IMR-90 (cell line): ENCODE results near the gene FMO4. TPM values are rescaled to one million over a fixed set of nuclear protein-coding genes. Genes with fewer than 3 reads are reported as not detected.
A peak's percentile ranks its signal among the peaks of the same experiment; 100 is the strongest.

Experiments
- ATAC-seq: fragments of 200-7000 bp; cut with Tn5 transposase; 2 replicates; pipeline ENCODE4 v1.9.1; 2020; ENCODE audit warnings: low read depth, mild to moderate bottlenecking, moderate library complexity
- BruUV-seq: library from RNA; stranded (reverse); fragments of 400-500 nt; replicated peaks from 2 replicates; lab custom pipeline; 2021; lab: Mats Ljungman, UMichigan
- CTCF ChIA-PET: fragments of 300-600 bp; formaldehyde crosslinking; extraction: SDS; loops from one replicate; lab custom pipeline; 2021; ENCODE audit warnings: antibody characterized with exemption; lab: Yijun Ruan, JAX
- POLR2A ChIA-PET: fragments of 300-600 bp; sonication (Branson Sonifier 250); formaldehyde crosslinking; loops from one replicate; lab custom pipeline; 2022; ENCODE audit warnings: antibody characterized with exemption; ENCODE audit not compliant: unreplicated experiment; lab: Charles Lee
- DNase-seq: peaks from one replicate; pipeline ENCODE4 v3.0.0; 2013
- H2AFZ ChIP-seq: replicated peaks from 2 replicates; pipeline ENCODE3; 2013; ENCODE audit warnings: low read length, mild to moderate bottlenecking; ENCODE audit not compliant: poor library complexity
- H2AK5ac ChIP-seq: 2 replicates; pipeline ENCODE4 v1.6.1; 2013; ENCODE audit warnings: low read depth, low read length, inconsistent platforms
- H2AK9ac ChIP-seq: replicated peaks from 2 replicates; pipeline ENCODE3; 2013; ENCODE audit warnings: mild to moderate bottlenecking, low read depth, low read length, moderate library complexity; ENCODE audit not compliant: poor library complexity
- H2BK120ac ChIP-seq: 2 replicates; pipeline ENCODE4 v1.6.1; 2013; ENCODE audit warnings: low read depth, low read length, inconsistent platforms
- H2BK15ac ChIP-seq: 3 replicates; pipeline ENCODE4 v1.6.1; 2013; ENCODE audit warnings: low read depth, low read length, inconsistent platforms
- H2BK20ac ChIP-seq: 2 replicates; pipeline ENCODE4 v1.6.1; 2013; ENCODE audit warnings: low read depth, mild to moderate bottlenecking, inconsistent platforms, low read length, moderate library complexity
- H2BK5ac ChIP-seq: 2 replicates; pipeline ENCODE4 v1.6.1; 2013; ENCODE audit warnings: mild to moderate bottlenecking, low read depth, low read length, inconsistent platforms; ENCODE audit not compliant: poor library complexity, severe bottlenecking
- H3K14ac ChIP-seq: replicated peaks from 2 replicates; pipeline ENCODE4 v1.6.1; 2013; ENCODE audit warnings: low read depth, low read length, inconsistent platforms
- H3K18ac ChIP-seq: 2 replicates; pipeline ENCODE4 v1.6.1; 2013; ENCODE audit warnings: low read depth, low read length, control low read depth
- H3K23ac ChIP-seq: 2 replicates; pipeline ENCODE4 v1.6.1; 2013; ENCODE audit warnings: low read depth, low read length, inconsistent platforms
- H3K27ac ChIP-seq: 2 replicates; pipeline ENCODE4 v1.5.1; 2013; ENCODE audit warnings: mild to moderate bottlenecking, control low read depth, low read length; ENCODE audit not compliant: insufficient read depth
- H3K27me3 ChIP-seq: 2 replicates; pipeline ENCODE4 v1.6.1; 2013; ENCODE audit warnings: low read length; ENCODE audit not compliant: control insufficient read depth, insufficient read depth
- H3K36me3 ChIP-seq: 2 replicates; pipeline ENCODE4 v1.6.1; 2013; ENCODE audit warnings: low read length, mixed read lengths; ENCODE audit not compliant: control insufficient read depth, insufficient read depth
- H3K4ac ChIP-seq: 2 replicates; pipeline ENCODE4 v1.6.1; 2013; ENCODE audit warnings: low read depth, low read length, inconsistent platforms
- H3K4me1 ChIP-seq: 2 replicates; pipeline ENCODE4 v1.6.1; 2013; ENCODE audit warnings: low read length, mixed read lengths; ENCODE audit not compliant: control insufficient read depth, insufficient read depth
- H3K4me2 ChIP-seq: 2 replicates; pipeline ENCODE4 v1.6.1; 2013; ENCODE audit warnings: low read depth, mild to moderate bottlenecking, control low read depth, low read length, moderate library complexity
- H3K4me3 ChIP-seq: 2 replicates; pipeline ENCODE4 v1.5.1; 2013; ENCODE audit warnings: low read depth, mild to moderate bottlenecking, control low read depth, low read length, moderate library complexity; ENCODE audit not compliant: insufficient read depth
- H3K56ac ChIP-seq: 2 replicates; pipeline ENCODE4 v1.6.1; 2013; ENCODE audit warnings: low read length, inconsistent platforms; ENCODE audit not compliant: insufficient read depth; ENCODE audit errors: extremely low read depth
- H3K79me1 ChIP-seq, 2 experiments: 2 replicates each; pipeline ENCODE4 v1.6.1; 2013; ENCODE audit warnings: low read length in 2 of 2, inconsistent platforms in 1 of 2, low read depth in 1 of 2
- H3K9ac ChIP-seq: 2 replicates; pipeline ENCODE4 v1.6.1; 2013; ENCODE audit warnings: low read depth, low read length, control low read depth
- H3K9me1 ChIP-seq: 2 replicates; pipeline ENCODE4 v1.6.1; 2013; ENCODE audit warnings: low read length, inconsistent platforms; ENCODE audit not compliant: insufficient read depth
- H3K9me3 ChIP-seq: 2 replicates; pipeline ENCODE4 v1.6.1; 2013; ENCODE audit warnings: low read length; ENCODE audit not compliant: control insufficient read depth, insufficient read depth
- H4K20me1 ChIP-seq: 2 replicates; pipeline ENCODE4 v1.6.1; 2013; ENCODE audit warnings: low read length, inconsistent platforms; ENCODE audit not compliant: insufficient read depth
- H4K5ac ChIP-seq: 2 replicates; pipeline ENCODE4 v1.6.1; 2013; ENCODE audit warnings: mild to moderate bottlenecking, low read depth, low read length, control low read depth
- H4K8ac ChIP-seq, 2 experiments: 2 replicates each; pipeline ENCODE4 v1.6.1; 2013; ENCODE audit warnings: low read depth in 2 of 2, low read length in 2 of 2, control low read depth in 1 of 2, inconsistent platforms in 1 of 2
- H4K91ac ChIP-seq: 2 replicates; pipeline ENCODE4 v1.6.1; 2013; ENCODE audit warnings: low read depth, low read length, inconsistent platforms; ENCODE audit not compliant: insufficient read depth
- BHLHE40 ChIP-seq: fragments of 150-350 bp; IDR thresholded peaks from 2 replicates; pipeline ENCODE4 v1.6.1; 2016; ENCODE audit warnings: mild to moderate bottlenecking, low read depth, low read length
- CEBPB ChIP-seq: IDR thresholded peaks from 2 replicates; pipeline ENCODE4 v1.6.1; 2012; ENCODE audit warnings: low read depth, low read length, improper control_type of control experiment
- MAFK ChIP-seq: IDR thresholded peaks from 2 replicates; pipeline ENCODE4 v1.6.1; 2012; ENCODE audit warnings: low read depth, low read length, improper control_type of control experiment
- POLR2A ChIP-seq: IDR thresholded peaks from 2 replicates; pipeline ENCODE4 v1.6.1; 2012; ENCODE audit warnings: mild to moderate bottlenecking, low read depth, low read length
- RAD21 ChIP-seq: IDR thresholded peaks from 2 replicates; pipeline ENCODE4 v1.6.1; 2012; ENCODE audit warnings: low read length, improper control_type of control experiment
- RCOR1 ChIP-seq: IDR thresholded peaks from 2 replicates; pipeline ENCODE4 v1.6.1; 2012; ENCODE audit warnings: mild to moderate bottlenecking, low read length, improper control_type of control experiment; ENCODE audit not compliant: insufficient replicate concordance
- SMC3 ChIP-seq: fragments of 150-350 bp; IDR thresholded peaks from 2 replicates; pipeline ENCODE4 v1.6.1; 2016; ENCODE audit warnings: low read depth, mild to moderate bottlenecking, antibody characterized with exemption, low read length, moderate library complexity
- USF2 ChIP-seq: fragments of 150-350 bp; IDR thresholded peaks from 2 replicates; pipeline ENCODE4 v1.6.1; 2017; ENCODE audit warnings: mild to moderate bottlenecking, antibody characterized with exemption, low read length, low read depth
- WGBS, 2 experiments: methylation state at CpG; one replicate each; pipeline versions ENCODE4 v1.1.5 to v1.1.7; 2013; ENCODE audit warnings: missing lambda C conversion rate in 2 of 2; ENCODE audit not compliant: insufficient read length in 1 of 2; ENCODE audit errors: extremely low coverage in 2 of 2; 5-methylcytosine and 5-hydroxymethylcytosine counted together
- dilution Hi-C: fragments of 300-500 bp; cut with HindIII; formaldehyde crosslinking; loops from one replicate; pipeline ENCODE4 v1.14.3; 2018; ENCODE audit warnings: low sequenced_read_pairs; ENCODE audit not compliant: unreplicated experiment
- in situ Hi-C: fragments of 300-500 bp; cut with MboI; formaldehyde crosslinking; loops from 3 replicates; pipeline ENCODE4 v1.14.3; 2019; ENCODE audit warnings: low sequenced_read_pairs, inconsistent platforms, mixed read lengths
- intact Hi-C: fragments of 100-400 bp; cut with micrococcal nuclease; formaldehyde crosslinking; loops from 2 replicates; pipeline ENCODE4 v1.10.0; 2022
- polyA plus RNA-seq, 3 experiments: library from polyadenylated mRNA; depleted of rRNA; stranded (reverse); fragments of >200 nt; gene quantifications; 2 replicates each; pipeline ENCODE4 v1.2.3, GENCODE V29; 2012; ENCODE audit warnings: low replicate concordance in 1 of 3
- total RNA-seq: library from RNA; depleted of rRNA; stranded (reverse); fragments of >200 nt; gene quantifications from 2 replicates; pipeline ENCODE4 v1.2.3, GENCODE V29; 2012
- TF ChIP-seq, protein P1 (sequence below): fragments of 150-350 bp; IDR thresholded peaks from 2 replicates; pipeline ENCODE4 v1.6.1; 2016; ENCODE audit warnings: low read depth, mild to moderate bottlenecking, low read length, moderate library complexity, borderline replicate concordance

Gene FMO4
- total and polyA plus RNA-seq, 2 of the 4 experiments (the other 2 are of a cell fraction): 0.36 to 0.55 TPM

DNA sequence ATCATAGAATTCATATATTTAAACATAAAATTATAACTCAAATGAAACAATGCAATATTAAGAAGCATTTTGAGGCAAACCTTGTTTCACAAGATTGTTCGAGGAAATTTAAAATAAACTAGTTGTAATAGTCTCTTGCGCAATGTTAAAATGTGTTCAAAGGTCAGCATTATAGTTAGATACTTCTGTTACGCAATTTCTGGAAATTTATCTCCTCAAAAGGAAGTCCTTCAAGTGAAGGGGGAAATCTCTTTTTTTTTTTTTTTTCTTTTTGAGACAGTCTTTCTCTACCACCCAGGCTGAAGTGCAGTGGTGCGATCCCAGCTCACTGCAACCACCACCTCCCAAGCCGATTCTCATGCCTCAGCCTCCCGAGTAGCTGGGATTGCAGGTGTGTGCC lies 52.1 kb downstream of the FMO4 start:
- no peak overlapping the region for H2BK20ac ChIP-seq
- H3K4me3 ChIP-seq: no peak overlapping the region
- H4K91ac ChIP-seq: no peak overlapping the region
- WGBS, 2 experiments: no CpG with 5 or more reads among the region's 6 CpGs
- no peak overlapping the region for H3K4ac ChIP-seq
- no peaks in the 10 kb centered on the region for H3K9me3 ChIP-seq
- H2BK5ac ChIP-seq: no peak overlapping the region
- no peak overlapping the region for H3K4me2 ChIP-seq
- BruUV-seq: no TSS peak
- no peak for ATAC-seq
- no peaks in the 10 kb centered on the region for H3K27me3 ChIP-seq
- ChIA-PET CTCF (interaction anchor here (0.7 kb wide), 1 partner anchor 425 kb away, joined by 5 read pairs; no protein-coding TSS in a partner anchor), POLR2A (no interaction called here)
- DNase-seq: no peak
- no peak overlapping the region for H2AFZ ChIP-seq
- no peak for TF ChIP-seq RAD21
- no peak for TF ChIP-seq BHLHE40
- TF ChIP-seq SMC3: no peak
- TF ChIP-seq POLR2A: no peak
- TF ChIP-seq USF2: no peak
- TF ChIP-seq RCOR1: no peak
- TF ChIP-seq, protein P1, sequence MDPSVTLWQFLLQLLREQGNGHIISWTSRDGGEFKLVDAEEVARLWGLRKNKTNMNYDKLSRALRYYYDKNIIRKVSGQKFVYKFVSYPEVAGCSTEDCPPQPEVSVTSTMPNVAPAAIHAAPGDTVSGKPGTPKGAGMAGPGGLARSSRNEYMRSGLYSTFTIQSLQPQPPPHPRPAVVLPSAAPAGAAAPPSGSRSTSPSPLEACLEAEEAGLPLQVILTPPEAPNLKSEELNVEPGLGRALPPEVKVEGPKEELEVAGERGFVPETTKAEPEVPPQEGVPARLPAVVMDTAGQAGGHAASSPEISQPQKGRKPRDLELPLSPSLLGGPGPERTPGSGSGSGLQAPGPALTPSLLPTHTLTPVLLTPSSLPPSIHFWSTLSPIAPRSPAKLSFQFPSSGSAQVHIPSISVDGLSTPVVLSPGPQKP: no peak
- no peak for TF ChIP-seq MAFK
- TF ChIP-seq CEBPB: peak; percentile 93
- H3K27ac ChIP-seq: no peak overlapping the region
- intact Hi-C loops (no loop called here), in situ Hi-C loops (no loop called here), dilution Hi-C loops (no loop called here)
- H2AK9ac ChIP-seq: no peak overlapping the region
- no peak overlapping the region for H2BK120ac ChIP-seq
- no peaks in the 10 kb centered on the region for H3K9me1 ChIP-seq
- H4K5ac ChIP-seq: no peak overlapping the region
- H3K18ac ChIP-seq: no peak overlapping the region
- H3K23ac ChIP-seq: no peak overlapping the region
- H2BK15ac ChIP-seq: no peak overlapping the region
- H3K56ac ChIP-seq: no peak overlapping the region
- H3K14ac ChIP-seq: no peak overlapping the region
- H3K9ac ChIP-seq: no peak overlapping the region
- H3K79me1 ChIP-seq: no peaks in the 10 kb centered on the region
- H4K8ac ChIP-seq: no peak overlapping the region
- no peaks in the 10 kb centered on the region for H3K4me1 ChIP-seq
- H4K20me1 ChIP-seq: no peaks in the 10 kb centered on the region
- no peak overlapping the region for H2AK5ac ChIP-seq
- no peaks in the 10 kb centered on the region for H3K36me3 ChIP-seq
